ENCODE results near the gene GARNL3.

- no peak for TF ChIP-seq CTCF (IDR thresholded peaks at IDR 0.05)
- no peak for TF ChIP-seq POLR2AphosphoS5 (IDR thresholded peaks at IDR 0.05; ENCODE audit: insufficient read depth in 1 of 2, low read depth in 1 of 2)
Observed at GRCh38 chr9:127380479-127380878, 115.9 kb downstream of the GARNL3 start.

Data from vagina (tissue), 2 donors.